ENCODE measurements around the gene ZFY. TPM values are rescaled to one million over a fixed set of nuclear protein-coding genes. Genes with fewer than 3 reads are reported as not detected.

The ZFY gene
- 19.6 TPM in 1 of 2 replicates, not detected in the other for total RNA-seq

DNA sequence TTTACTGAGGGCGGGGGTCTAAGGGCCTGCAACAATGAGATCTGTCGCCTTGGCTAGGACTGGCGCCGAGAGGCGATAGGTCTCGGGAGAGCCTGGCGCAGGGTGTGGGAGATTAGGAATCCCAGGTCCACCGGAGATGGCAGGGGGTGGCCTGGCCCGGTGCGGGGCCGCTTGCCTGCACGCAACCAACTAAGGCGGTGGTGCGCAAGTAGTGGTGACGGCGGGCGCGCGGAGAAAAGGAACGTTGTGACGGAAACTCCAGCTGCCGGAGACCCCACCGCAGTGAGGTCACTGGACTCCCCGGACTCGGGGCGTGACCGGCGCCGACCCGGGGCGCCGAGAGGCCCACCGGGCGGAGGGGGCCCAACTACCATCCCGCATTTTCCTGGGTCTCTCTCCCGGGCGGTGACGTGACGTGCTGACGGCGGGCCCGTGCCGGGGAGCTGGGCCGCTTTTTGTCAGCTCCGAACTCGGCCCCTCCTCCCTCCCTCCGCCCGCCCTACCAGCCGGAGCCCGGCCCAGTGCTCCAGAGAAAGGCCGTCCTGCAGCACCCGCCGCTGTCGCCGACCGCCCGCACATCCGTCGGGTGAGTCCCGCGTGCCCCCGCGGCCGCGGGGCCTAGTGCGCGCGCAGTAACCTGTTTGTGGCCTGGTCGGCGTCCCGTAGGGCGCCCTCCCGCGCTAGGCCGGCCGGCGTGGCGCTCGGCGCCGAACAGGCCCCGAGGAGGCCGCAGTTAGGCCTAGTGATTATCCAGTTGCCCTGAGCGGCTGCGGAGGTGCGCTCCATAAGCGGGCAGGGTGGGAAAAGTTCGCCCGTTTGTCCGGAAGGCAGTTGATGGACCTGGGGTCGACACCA, at the start of gene ZFY:
TSS of gene ZFY (plus strand) at position 521 of the 855 bp plus-strand sequence. CDS start 18,556 bp downstream, outside the sequence.

Small RNAs within 50 kb of the gene (small RNA-seq; reads per million reads assigned to genes)
- gene EEF1A1P41 = not detected

Other genes starting within 250 kb of the ZFY start
- not detected in 2 replicates for gene SRY, start 147.7 kb upstream of the ZFY start, total RNA-seq
- 235 TPM in 1 of 2 replicates, not detected in the other for gene RPS4Y1, start 93.8 kb upstream of the ZFY start, total RNA-seq

Measured in placental epithelial cell (primary cell).